ENCODE data around the gene CTBP2. TPM values are rescaled to one million over a fixed set of nuclear protein-coding genes. Genes with fewer than 3 reads are reported as not detected.

Gene CTBP2
- total RNA-seq, 1 experiment from 2014 or later = 212 TPM

DNA sequence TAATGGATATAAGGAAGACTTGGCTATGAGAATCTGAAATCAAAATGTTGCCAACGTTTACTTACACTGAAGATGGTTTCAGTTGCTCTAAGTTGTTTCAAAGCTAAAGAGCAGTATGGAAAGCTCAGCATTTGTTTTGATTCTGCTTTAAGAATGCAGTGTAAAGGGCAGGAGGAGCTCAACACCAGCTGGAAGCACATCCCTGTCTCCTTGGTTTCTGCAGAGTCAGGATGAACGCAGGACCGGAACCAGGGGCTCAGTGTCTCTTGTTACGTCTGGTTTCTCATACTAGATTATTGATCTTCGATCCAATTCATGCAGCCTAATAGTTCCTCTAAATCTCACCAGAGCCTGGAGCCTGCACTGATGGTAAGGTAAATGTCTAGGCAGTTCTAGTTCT lies 194.4 kb downstream of the CTBP2 start:
- Histone ChIP-seq H2AK5ac (ENCODE audit: insufficient read length, low read length) (no peak overlapping the region), H2BK15ac (ENCODE audit: low read depth, low read length) (no peak overlapping the region), H3K4ac (ENCODE audit: low read depth, low read length) (no peak overlapping the region), H2BK5ac (ENCODE audit: insufficient read length, low read length) (no peak overlapping the region), H3K23ac (ENCODE audit: insufficient read length, low read depth, low read length) (no peak overlapping the region), H3K27ac (ENCODE audit: insufficient read length, low read depth, low read length) (no peak overlapping the region), H3K56ac (ENCODE audit: insufficient read length, low read depth, low read length) (no peak overlapping the region), H3K18ac (ENCODE audit: insufficient read length, low read depth, low read length) (no peak overlapping the region), H2BK12ac (ENCODE audit: insufficient read length, low read depth, low read length) (no peak overlapping the region), H3K9ac (ENCODE audit: extremely low read depth, insufficient read length, low read length) (no peak overlapping the region), H3K79me2 (ENCODE audit: insufficient read depth, low read length) (peaks cover 1% of the 10 kb centered on the region; the same call in 1 of the 2 replicates), H3K23me2 (ENCODE audit: insufficient read length, low read depth, low read length, poor library complexity, severe bottlenecking) (no peaks in the 10 kb centered on the region), H3K14ac (ENCODE audit: insufficient read depth, low read length) (no peak overlapping the region), H3T11ph (ENCODE audit: low read length) (no peak overlapping the region), H3K4me2 (ENCODE audit: insufficient read depth, insufficient read length, low read length) (no peak overlapping the region), H3K4me1 (ENCODE audit: insufficient read depth, low read length) (no peaks in the 10 kb centered on the region), H2BK120ac (ENCODE audit: low read depth, low read length, poor library complexity, severe bottlenecking) (no peak overlapping the region), H3K79me1 (ENCODE audit: insufficient read depth, low read depth, low read length, poor library complexity, severe bottlenecking) (peaks cover 4% of the 10 kb centered on the region), H4K20me1 (ENCODE audit: control insufficient read depth, insufficient read depth, insufficient read length) (no peaks in the 10 kb centered on the region), H3K27me3 (ENCODE audit: insufficient read depth, low read length) (no peaks in the 10 kb centered on the region), H4K5ac (ENCODE audit: insufficient read length, low read depth, low read length) (no peak overlapping the region), H4K8ac (replicated peaks; ENCODE audit: insufficient read length, low read depth, low read length) (no peak overlapping the region), H4K91ac (ENCODE audit: insufficient read length, low read depth, low read length) (no peak overlapping the region), H2BK20ac (ENCODE audit: low read depth, low read length, poor library complexity, severe bottlenecking) (no peak overlapping the region), H2AFZ (ENCODE audit: low read length) (no peak overlapping the region), H3K9me3 (ENCODE audit: control insufficient read depth, low read depth, low read length) (no peaks in the 10 kb centered on the region)
- no CpG with 5 or more reads among the region's 5 CpGs for WGBS (ENCODE audit: extremely low coverage, insufficient read length, low lambda C conversion rate)
- no peak overlapping the region for H3K4me3 Mint-ChIP-seq
- peak overlapping the region in 1 of 3 experiments; percentile 70; a peak in 1 of 7 replicates for H3K27ac Mint-ChIP-seq
- peaks cover 4 to 20% (median 19%) of the 10 kb centered on the region in 3 experiments; a peak in 6 of 7 replicates for H3K36me3 Mint-ChIP-seq (ENCODE audit: insufficient read depth in 1 of 3, low read depth in 3 of 3)
- no peaks in the 10 kb centered on the region for H3K27me3 Mint-ChIP-seq (ENCODE audit: low read depth)
- TF ChIP-seq CTCF (conservative IDR thresholded peaks at IDR 0.05) = no peak
- no peak for DNase-seq
- H3K4me1 Mint-ChIP-seq = no peaks in the 10 kb centered on the region
- H3K9me3 Mint-ChIP-seq = no peaks in the 10 kb centered on the region
